ENCODE data around the gene SMIM32. TPM values are rescaled to one million over a fixed set of nuclear protein-coding genes. Genes with fewer than 3 reads are reported as not detected.

Gene SMIM32
- total and polyA plus RNA-seq, 3 experiments from 2014 or later = not detected

- POLR2A ChIA-PET = no interaction called here
Observed at GRCh38 chr5:136212252-136212721, 19.3 kb upstream of the SMIM32 start.

DNA sequence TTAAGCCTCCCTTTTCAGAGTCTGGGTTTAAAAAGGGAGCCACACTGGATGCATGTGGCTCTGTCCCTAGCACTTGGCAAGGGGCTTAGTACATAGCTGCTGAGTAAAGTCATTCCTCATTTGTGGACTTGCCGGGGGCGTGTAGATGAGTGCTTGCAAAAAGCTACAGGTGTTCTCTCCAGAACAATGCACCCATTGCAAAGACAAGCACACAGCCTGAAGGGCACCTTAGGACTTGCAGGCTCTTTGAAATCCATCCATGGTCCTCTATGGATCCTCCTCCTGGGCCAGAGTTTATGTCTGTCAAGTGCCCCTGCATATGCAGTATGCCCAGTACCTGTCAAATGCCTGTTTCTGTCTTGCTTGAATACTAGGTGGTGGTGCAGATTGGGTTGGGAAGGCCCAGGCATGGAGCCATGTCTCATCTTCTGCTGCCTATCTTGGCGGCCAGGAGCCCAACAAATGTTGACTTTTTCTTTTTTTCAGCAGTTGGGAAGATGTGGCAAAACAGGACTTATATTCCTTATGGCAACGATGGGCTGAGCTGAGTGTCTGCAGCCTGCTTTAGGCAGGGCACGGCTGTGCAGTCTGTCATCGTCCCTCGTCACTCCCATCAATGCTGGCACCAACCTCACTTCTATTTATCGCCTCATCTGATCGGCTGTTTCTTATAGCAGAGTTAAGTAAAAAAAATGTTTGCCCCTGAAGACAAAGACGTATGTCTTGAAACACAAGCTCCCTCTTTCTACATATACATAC is 18.5 kb upstream of the SMIM32 start:
- no peaks in the 10 kb centered on the region for H3K36me3 Mint-ChIP-seq
- Histone ChIP-seq H3K27me3 (ENCODE audit: insufficient read depth, low read length, poor library complexity, severe bottlenecking) (peaks cover 5% of the 10 kb centered on the region), H3K27ac (ENCODE audit: low read depth, low read length) (no peak overlapping the region), H3K36me3 (ENCODE audit: insufficient read depth, low read length) (no peaks in the 10 kb centered on the region), H3K9me3 (ENCODE audit: low read length) (no peaks in the 10 kb centered on the region), H3K4me3 (ENCODE audit: low read length) (no peak overlapping the region), H3K4me1 (ENCODE audit: insufficient read depth, low read length) (no peaks in the 10 kb centered on the region)
- POLR2A ChIA-PET = no interaction called here
- H3K27ac Mint-ChIP-seq = no peak overlapping the region
- peaks cover 0 to 2% (median 0%) of the 10 kb centered on the region in 3 donors for H3K4me1 Mint-ChIP-seq
- CTCF ChIA-PET = interaction anchor here (0.7 to 1.5 kb wide), 7 partner anchors 11 to 323 kb away, joined by 3 to 7 read pairs (median 4); partner anchors contain the start of gene SMIM32
- peaks cover 18 to 55% of the 10 kb centered on the region in 2 donors for H3K27me3 Mint-ChIP-seq
- no peak for DNase-seq
- no peak overlapping the region for H3K4me3 Mint-ChIP-seq
- peaks cover 0 to 1% (median 0%) of the 10 kb centered on the region in 5 donors for H3K9me3 Mint-ChIP-seq

More at GRCh38 chr5:136212252-136212721, 19.3 kb upstream of the SMIM32 start:
- Mint-ChIP-seq H3K4me1 (peaks cover 0 to 2% (median 0%) of the 10 kb centered on the region in 3 donors), H3K9me3 (peaks cover 0 to 3% (median 0%) of the 10 kb centered on the region in 5 donors), H3K4me3 (no peak overlapping the region), H3K27ac (no peak overlapping the region), H3K36me3 (no peaks in the 10 kb centered on the region), H3K27me3 (peaks cover 18 to 62% of the 10 kb centered on the region in 2 donors)
- H3K36me3 ChIP-seq (ENCODE audit: insufficient read depth, low read length) = no peaks in the 10 kb centered on the region
- H3K27me3 ChIP-seq (ENCODE audit: insufficient read depth, low read length, poor library complexity, severe bottlenecking) = peaks cover 5% of the 10 kb centered on the region
- peak in 4 of 5 donors; percentile 5 to 37 (median 19) for DNase-seq
- H3K9me3 ChIP-seq (ENCODE audit: low read length) = no peaks in the 10 kb centered on the region
- no peak overlapping the region for H3K27ac ChIP-seq (ENCODE audit: low read depth, low read length)
- no peak overlapping the region for H3K4me3 ChIP-seq (ENCODE audit: low read length)
- CTCF ChIA-PET = interaction anchor here (0.7 to 1.5 kb wide), 8 partner anchors 10 to 324 kb away, joined by 3 to 7 read pairs (median 4); partner anchors contain the start of gene SMIM32
- H3K4me1 ChIP-seq (ENCODE audit: insufficient read depth, low read length) = no peaks in the 10 kb centered on the region

- Mint-ChIP-seq H3K4me3 (no peak overlapping the region), H3K27me3 (peaks cover 18 to 53% of the 10 kb centered on the region in 2 donors), H3K9me3 (peaks cover 0 to 5% (median 0%) of the 10 kb centered on the region in 5 donors), H3K27ac (no peak overlapping the region), H3K36me3 (no peaks in the 10 kb centered on the region), H3K4me1 (peaks cover 0 to 2% (median 0%) of the 10 kb centered on the region in 3 donors)
- Histone ChIP-seq H3K4me1 (ENCODE audit: insufficient read depth, low read length) (no peaks in the 10 kb centered on the region), H3K4me3 (ENCODE audit: low read length) (no peak overlapping the region), H3K27me3 (ENCODE audit: insufficient read depth, low read length, poor library complexity, severe bottlenecking) (peaks cover 5% of the 10 kb centered on the region), H3K36me3 (ENCODE audit: insufficient read depth, low read length) (no peaks in the 10 kb centered on the region), H3K9me3 (ENCODE audit: low read length) (no peaks in the 10 kb centered on the region), H3K27ac (ENCODE audit: low read depth, low read length) (no peak overlapping the region)
- DNase-seq = no peak
- ChIA-PET CTCF (interaction anchor here (0.8 to 1.4 kb wide), 2 partner anchors 13 to 322 kb away, joined by 3 to 5 read pairs; no protein-coding TSS in a partner anchor), POLR2A (no interaction called here)
Observed at GRCh38 chr5:136210259-136210658, 17.3 kb upstream of the SMIM32 start.

- Mint-ChIP-seq H3K4me3 (no peak overlapping the region), H3K27me3 (peaks cover 18 to 45% of the 10 kb centered on the region in 2 donors), H3K36me3 (no peaks in the 10 kb centered on the region), H3K9me3 (peaks cover 0 to 5% (median 0%) of the 10 kb centered on the region in 5 donors), H3K27ac (no peak overlapping the region), H3K4me1 (peaks cover 0 to 2% (median 0%) of the 10 kb centered on the region in 3 donors)
- ChIA-PET CTCF (interaction anchor here (1.4 kb wide), 1 partner anchor 321 kb away, joined by 5 read pairs; no protein-coding TSS in a partner anchor), POLR2A (no interaction called here)
- H3K4me1 ChIP-seq (ENCODE audit: insufficient read depth, low read length) = no peaks in the 10 kb centered on the region
- H3K36me3 ChIP-seq (ENCODE audit: insufficient read depth, low read length) = no peaks in the 10 kb centered on the region
- no peak overlapping the region for H3K4me3 ChIP-seq (ENCODE audit: low read length)
- no peak overlapping the region for H3K27ac ChIP-seq (ENCODE audit: low read depth, low read length)
- no peak for DNase-seq
- H3K9me3 ChIP-seq (ENCODE audit: low read length) = no peaks in the 10 kb centered on the region
- peaks cover 5% of the 10 kb centered on the region for H3K27me3 ChIP-seq (ENCODE audit: insufficient read depth, low read length, poor library complexity, severe bottlenecking)
Observed at GRCh38 chr5:136209346-136209910, 16.5 kb upstream of the SMIM32 start.

- no peaks in the 10 kb centered on the region for H3K36me3 ChIP-seq (ENCODE audit: insufficient read depth, low read length)
- ChIA-PET CTCF (interaction anchor here (1.4 kb wide), 1 partner anchor 320 kb away, joined by 5 read pairs; no protein-coding TSS in a partner anchor), POLR2A (no interaction called here)
- no peak overlapping the region for H3K27ac ChIP-seq (ENCODE audit: low read depth, low read length)
- peaks cover 0 to 2% (median 0%) of the 10 kb centered on the region in 3 donors for H3K4me1 Mint-ChIP-seq
- peaks cover 0 to 5% (median 0%) of the 10 kb centered on the region in 5 donors for H3K9me3 Mint-ChIP-seq
- no peaks in the 10 kb centered on the region for H3K36me3 Mint-ChIP-seq
- H3K4me3 ChIP-seq (ENCODE audit: low read length) = no peak overlapping the region
- peaks cover 18 to 43% of the 10 kb centered on the region in 2 donors for H3K27me3 Mint-ChIP-seq
- H3K27me3 ChIP-seq (ENCODE audit: insufficient read depth, low read length, poor library complexity, severe bottlenecking) = peaks cover 5% of the 10 kb centered on the region
- H3K4me3 Mint-ChIP-seq = no peak overlapping the region
- DNase-seq = no peak
- no peaks in the 10 kb centered on the region for H3K4me1 ChIP-seq (ENCODE audit: insufficient read depth, low read length)
- peak overlapping the region in 1 of 8 donors; percentile 90 for H3K27ac Mint-ChIP-seq
- H3K9me3 ChIP-seq (ENCODE audit: low read length) = no peaks in the 10 kb centered on the region
Observed at GRCh38 chr5:136208916-136209315, 16.0 kb upstream of the SMIM32 start.

- Mint-ChIP-seq H3K9me3 (peaks cover 0 to 5% (median 0%) of the 10 kb centered on the region in 5 donors), H3K27ac (no peak overlapping the region), H3K36me3 (no peaks in the 10 kb centered on the region), H3K4me1 (peaks cover 0 to 2% (median 0%) of the 10 kb centered on the region in 3 donors), H3K27me3 (peaks cover 17 to 39% of the 10 kb centered on the region in 2 donors), H3K4me3 (no peak overlapping the region)
- no peak for DNase-seq
- Histone ChIP-seq H3K27me3 (ENCODE audit: insufficient read depth, low read length, poor library complexity, severe bottlenecking) (no peaks in the 10 kb centered on the region), H3K4me1 (ENCODE audit: insufficient read depth, low read length) (no peaks in the 10 kb centered on the region), H3K36me3 (ENCODE audit: insufficient read depth, low read length) (no peaks in the 10 kb centered on the region), H3K27ac (ENCODE audit: low read depth, low read length) (no peak overlapping the region), H3K4me3 (ENCODE audit: low read length) (no peak overlapping the region), H3K9me3 (ENCODE audit: low read length) (no peaks in the 10 kb centered on the region)
- CTCF ChIA-PET = no interaction called here
- POLR2A ChIA-PET = no interaction called here
Observed at GRCh38 chr5:136207631-136208030, 14.7 kb upstream of the SMIM32 start.

- Histone ChIP-seq H3K36me3 (ENCODE audit: insufficient read depth, low read length) (no peaks in the 10 kb centered on the region), H3K27ac (ENCODE audit: low read depth, low read length) (no peak overlapping the region), H3K4me1 (ENCODE audit: insufficient read depth, low read length) (no peaks in the 10 kb centered on the region), H3K27me3 (ENCODE audit: insufficient read depth, low read length, poor library complexity, severe bottlenecking) (no peaks in the 10 kb centered on the region), H3K9me3 (ENCODE audit: low read length) (no peaks in the 10 kb centered on the region), H3K4me3 (ENCODE audit: low read length) (no peak overlapping the region)
- H3K36me3 Mint-ChIP-seq = no peaks in the 10 kb centered on the region
- H3K4me1 Mint-ChIP-seq = no peaks in the 10 kb centered on the region
- ChIA-PET POLR2A (no interaction called here), CTCF (no interaction called here)
- H3K9me3 Mint-ChIP-seq = peaks cover 0 to 5% (median 0%) of the 10 kb centered on the region in 5 donors
- no peak overlapping the region for H3K4me3 Mint-ChIP-seq
- H3K27ac Mint-ChIP-seq = no peak overlapping the region
- no peak for DNase-seq
- peaks cover 14 to 32% of the 10 kb centered on the region in 2 donors for H3K27me3 Mint-ChIP-seq
Observed at GRCh38 chr5:136206361-136206760, 13.4 kb upstream of the SMIM32 start.

- no peak overlapping the region for H3K4me3 ChIP-seq (ENCODE audit: low read length)
- H3K27ac ChIP-seq (ENCODE audit: low read depth, low read length) = no peak overlapping the region
- CTCF ChIA-PET = no interaction called here
- no peaks in the 10 kb centered on the region for H3K36me3 Mint-ChIP-seq
- H3K27me3 Mint-ChIP-seq = peaks cover 17 to 27% of the 10 kb centered on the region in 2 donors
- H3K9me3 ChIP-seq (ENCODE audit: low read length) = no peaks in the 10 kb centered on the region
- peaks cover 0 to 5% (median 0%) of the 10 kb centered on the region in 5 donors for H3K9me3 Mint-ChIP-seq
- H3K4me1 Mint-ChIP-seq = no peaks in the 10 kb centered on the region
- H3K4me1 ChIP-seq (ENCODE audit: insufficient read depth, low read length) = no peaks in the 10 kb centered on the region
- H3K27ac Mint-ChIP-seq = no peak overlapping the region
- no peak for DNase-seq
- no peaks in the 10 kb centered on the region for H3K36me3 ChIP-seq (ENCODE audit: insufficient read depth, low read length)
- no peaks in the 10 kb centered on the region for H3K27me3 ChIP-seq (ENCODE audit: insufficient read depth, low read length, poor library complexity, severe bottlenecking)
- POLR2A ChIA-PET = no interaction called here
- no peak overlapping the region for H3K4me3 Mint-ChIP-seq
Observed at GRCh38 chr5:136205941-136206340, 13.0 kb upstream of the SMIM32 start.
